Cerebellar cortex (tissue), 1 donor: ENCODE measurements around the gene TMUB1.
"Not testable (repeated sequence)": the region's sequence is repeated elsewhere in the genome, so short reads cannot be mapped to it uniquely, and the experiment has no call there.

Experiments used
- DNase-seq: peaks from one replicate; pipeline ENCODE4 v3.0.0-alpha.2; 2015; ENCODE audit warnings: low spot score

The TMUB1 gene

DNA sequence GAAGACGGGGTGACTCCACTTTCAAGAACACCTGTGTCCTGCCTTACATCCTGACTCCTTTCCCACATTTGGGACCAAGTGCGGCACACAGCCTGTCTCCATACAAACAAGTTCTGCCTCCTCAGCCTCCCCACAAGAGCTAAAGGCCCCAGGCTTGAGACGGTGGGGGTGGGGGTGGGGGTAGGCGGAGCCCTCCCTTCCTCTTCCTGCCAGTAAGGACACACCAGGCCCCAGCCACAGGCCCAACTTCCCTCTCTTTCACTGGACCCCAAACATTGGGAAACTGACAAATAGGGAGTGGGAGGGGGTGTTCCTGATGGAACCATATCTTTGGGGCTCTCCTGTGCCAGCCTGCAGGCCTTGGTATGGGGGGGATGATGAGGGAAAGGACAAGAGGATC is 30.2 kb downstream of the TMUB1 start:
- DNase-seq: no peak

DNA sequence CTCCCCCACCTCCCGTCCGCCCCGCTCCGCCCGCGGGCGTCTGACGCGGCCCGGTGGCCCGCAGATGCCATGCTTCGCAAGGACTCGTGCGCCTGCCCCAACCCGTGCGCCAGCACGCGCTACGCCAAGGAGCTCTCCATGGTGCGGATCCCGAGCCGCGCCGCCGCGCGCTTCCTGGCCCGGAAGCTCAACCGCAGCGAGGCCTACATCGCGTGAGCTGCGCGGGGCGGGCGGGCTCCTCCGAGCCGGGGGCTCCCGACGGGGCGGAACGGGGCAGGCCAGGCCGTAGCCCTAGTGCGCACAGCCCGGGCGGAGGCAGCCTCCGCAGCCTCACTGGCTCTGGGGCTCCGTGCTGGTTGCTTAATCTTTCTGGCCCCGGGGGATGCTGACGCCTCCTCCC is 32.2 kb downstream of the TMUB1 start:
- DNase-seq: no peak

DNA sequence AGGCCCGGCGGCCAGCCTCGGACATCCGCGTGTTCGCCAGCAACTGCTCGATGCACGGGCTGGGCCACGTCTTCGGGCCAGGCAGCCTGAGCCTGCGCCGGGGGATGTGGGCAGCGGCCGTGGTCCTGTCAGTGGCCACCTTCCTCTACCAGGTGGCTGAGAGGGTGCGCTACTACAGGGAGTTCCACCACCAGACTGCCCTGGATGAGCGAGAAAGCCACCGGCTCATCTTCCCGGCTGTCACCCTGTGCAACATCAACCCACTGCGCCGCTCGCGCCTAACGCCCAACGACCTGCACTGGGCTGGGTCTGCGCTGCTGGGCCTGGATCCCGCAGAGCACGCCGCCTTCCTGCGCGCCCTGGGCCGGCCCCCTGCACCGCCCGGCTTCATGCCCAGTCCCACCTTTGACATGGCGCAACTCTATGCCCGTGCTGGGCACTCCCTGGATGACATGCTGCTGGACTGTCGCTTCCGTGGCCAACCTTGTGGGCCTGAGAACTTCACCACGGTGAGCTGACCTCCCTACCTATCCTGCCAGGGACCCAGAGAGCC is 34.3 kb downstream of the TMUB1 start:
- DNase-seq: no peak

DNA sequence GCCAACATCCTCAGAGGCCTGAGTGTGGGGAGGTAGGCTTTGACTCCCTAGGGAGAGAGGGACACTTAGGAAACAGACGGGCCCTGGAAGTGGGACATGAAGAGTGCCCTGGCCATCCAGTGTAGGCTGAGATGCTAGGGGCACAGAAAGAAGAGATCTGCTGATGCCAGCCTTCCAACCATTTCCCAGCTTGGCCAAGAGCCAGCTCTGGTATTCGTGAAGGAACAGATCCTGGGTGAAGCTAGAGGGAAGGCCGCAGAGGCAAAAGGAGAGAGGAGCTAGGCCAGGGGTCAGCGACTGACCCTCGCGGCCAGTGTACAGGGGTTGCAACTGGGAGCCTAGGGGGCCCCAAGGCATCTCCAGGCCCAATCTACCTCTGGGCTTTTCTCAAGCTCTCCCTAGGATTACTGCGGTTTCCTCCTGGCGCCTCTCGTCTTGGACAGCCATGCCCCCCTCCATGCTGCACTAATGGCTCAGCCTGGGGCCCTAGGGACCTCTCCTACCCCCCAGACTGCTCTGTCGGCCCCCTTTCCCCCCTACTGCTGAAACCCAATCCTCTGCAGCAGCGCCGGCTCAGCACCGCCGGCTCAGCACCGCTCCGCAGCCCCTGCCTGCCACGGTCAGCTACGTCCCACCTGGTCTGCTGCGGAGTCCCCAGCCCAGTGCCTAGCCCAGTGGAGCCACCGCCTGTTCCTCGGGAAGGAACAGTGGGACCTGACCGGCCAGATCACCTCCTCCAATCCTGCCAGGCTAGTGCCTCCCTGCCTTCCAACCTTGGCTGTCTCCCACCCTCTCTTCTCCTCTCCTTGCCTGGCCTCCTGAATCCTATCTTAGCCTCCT is 35.1 kb downstream of the TMUB1 start, which contains the start of gene ASIC3:
TSS of gene ASIC3 (plus strand) at position 556 of the 840 bp plus-strand sequence. CDS start 355 bp downstream, outside the sequence.
- no peak for DNase-seq

DNA sequence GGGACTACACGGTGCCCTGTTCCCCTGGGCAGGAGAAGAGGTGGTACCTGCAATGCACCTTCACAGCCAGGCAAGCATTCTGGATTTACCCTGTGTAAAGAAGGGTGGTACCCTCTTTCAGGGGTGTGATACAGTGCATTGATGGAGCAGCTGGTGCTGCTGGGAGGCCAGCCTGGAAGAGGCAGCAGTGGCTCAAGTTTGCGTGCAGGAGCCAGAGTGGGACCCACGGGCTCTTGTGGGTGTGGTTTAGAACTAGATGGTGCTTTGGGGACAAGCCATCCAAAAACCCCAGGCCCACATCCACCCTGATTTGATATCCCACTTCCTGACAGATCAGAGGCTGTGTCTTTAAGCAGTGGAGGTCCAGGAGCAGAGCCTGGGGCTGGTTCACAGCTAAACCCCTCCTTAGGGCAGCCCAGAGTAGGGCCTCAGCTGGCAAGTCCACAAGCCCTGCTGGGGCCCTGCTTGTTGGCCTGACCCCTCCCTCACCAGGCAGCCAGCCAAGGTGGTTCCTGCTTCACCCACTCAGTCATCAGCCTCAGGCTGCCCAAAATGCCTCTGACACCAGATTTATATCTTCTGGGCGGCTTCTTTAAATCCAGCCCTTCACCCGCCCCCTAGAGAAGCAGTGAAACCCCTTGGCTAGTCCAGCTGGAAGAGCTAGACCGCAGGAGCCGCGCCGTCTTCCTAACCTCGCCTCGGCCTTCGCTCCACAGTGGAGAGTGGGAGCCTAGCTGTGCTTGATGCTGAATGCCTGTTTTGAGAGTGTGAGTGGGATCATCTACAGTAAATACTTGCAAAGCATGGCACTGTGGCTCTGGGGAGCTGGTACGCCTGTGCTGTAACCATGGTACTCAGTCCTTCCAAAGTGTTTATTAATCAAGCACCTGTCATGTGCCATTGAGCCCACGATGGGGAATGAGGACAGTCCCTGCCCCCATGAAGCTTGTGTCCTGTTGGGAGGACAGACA is 36.4 kb downstream of the TMUB1 start:
- DNase-seq: no peak

DNA sequence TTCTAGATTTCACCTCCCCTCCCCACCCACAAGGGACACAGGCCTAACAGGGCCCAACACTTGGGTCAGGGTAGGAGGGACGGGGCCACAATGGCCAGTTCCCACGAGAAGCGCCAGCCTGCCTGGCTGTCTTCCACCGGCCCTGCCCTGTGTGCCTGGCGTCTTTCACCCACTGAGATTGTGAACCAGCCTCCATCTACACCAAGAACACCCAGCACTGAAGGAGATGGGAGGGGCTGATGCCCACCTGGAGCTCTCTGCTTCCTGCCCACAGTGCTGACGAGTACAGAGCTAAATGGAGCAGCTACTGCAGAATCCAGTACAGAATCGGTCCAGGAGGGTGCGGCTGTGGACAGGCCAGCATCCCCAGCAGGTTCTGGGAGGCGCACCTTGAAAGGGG is 37.3 kb downstream of the TMUB1 start:
- no peak for DNase-seq

DNA sequence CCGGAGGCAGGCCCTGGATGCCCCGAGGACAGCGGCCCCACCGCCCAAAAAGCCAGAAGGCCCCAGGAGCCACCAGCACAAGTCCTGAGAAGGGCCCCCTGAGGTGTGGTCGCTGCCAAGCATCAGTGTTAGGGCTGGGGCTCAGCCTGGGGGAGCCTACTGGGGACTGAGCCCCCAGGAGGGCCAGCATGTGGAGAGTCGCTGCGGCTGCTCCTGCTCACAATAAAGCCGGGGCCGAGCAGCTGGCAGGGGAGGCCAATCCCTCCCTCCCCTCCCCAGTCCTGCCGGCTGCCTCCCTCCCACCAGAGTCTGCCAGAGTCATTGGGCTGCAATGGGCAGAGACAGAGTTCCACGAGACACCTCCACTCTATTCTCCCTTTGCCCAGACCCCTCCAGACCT is 38.0 kb downstream of the TMUB1 start:
- DNase-seq: no peak

DNA sequence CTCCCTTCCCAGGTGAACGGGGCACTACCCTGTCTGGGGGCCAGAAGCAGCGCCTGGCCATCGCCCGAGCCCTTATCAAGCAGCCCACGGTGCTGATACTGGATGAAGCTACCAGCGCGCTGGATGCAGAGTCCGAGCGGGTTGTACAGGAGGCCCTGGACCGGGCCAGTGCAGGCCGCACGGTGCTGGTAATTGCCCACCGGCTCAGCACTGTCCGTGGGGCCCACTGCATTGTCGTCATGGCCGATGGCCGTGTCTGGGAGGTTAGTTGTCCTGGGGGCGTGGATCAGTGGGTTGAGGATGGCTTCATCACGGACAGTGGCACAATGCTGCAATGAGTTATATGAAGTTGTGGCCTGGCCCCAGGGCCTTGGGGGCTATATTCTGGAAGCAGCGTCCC is 39.3 kb downstream of the TMUB1 start:
- no peak for DNase-seq

DNA sequence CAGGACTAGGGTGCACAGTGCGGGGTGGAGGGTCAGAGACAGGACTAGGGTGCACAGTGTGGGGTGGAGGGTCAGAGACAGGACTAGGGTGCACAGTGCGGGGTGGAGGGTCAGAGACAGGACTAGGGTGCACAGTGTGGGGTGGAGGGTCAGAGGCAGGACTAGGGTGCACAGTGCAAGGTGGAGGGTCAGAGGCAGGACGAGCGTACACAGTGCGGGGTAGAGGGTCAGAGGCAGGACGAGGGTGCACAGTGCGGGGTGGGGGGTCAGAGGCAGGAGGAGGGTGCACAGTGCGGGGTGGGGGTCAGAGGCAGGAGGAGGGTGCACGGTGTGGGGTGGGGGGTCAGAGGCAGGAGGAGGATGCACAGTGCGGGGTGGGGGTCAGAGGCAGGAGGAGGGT is 39.8 kb downstream of the TMUB1 start:
- not testable (repeated sequence) for DNase-seq

DNA sequence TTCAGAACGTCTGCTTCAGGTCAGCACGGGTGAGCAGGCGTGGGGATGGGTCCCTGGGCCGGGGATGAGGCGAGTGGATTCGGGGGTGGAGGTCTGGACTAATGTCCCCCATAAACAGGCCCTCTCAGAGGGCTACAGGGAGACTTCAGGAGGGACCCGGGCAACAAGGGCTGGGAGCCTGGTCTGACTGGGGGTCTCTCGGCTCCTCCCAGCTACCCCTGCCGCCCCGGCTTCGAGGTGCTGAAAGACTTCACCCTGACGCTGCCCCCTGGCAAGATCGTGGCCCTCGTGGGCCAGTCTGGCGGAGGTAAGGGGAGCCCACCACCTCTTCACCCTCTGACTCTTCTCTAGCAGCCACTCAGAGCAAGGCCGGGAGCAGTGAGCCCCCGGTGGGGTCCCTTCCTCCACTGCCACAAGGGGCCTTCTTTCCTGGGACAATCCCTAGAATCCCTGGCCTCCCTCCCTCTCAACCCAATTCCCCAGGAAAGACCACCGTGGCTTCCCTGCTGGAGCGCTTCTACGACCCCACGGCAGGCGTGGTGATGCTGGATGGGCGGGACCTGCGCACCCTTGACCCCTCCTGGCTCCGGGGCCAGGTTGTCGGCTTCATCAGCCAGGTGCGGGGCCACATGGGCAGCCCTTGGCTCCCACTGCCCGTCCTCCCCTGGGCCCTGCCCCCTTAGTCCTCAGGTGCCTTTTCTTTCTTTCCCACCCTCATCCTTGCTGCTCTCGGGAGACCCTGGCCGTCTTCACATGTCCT is 42.5 kb downstream of the TMUB1 start:
- DNase-seq: no peak

DNA sequence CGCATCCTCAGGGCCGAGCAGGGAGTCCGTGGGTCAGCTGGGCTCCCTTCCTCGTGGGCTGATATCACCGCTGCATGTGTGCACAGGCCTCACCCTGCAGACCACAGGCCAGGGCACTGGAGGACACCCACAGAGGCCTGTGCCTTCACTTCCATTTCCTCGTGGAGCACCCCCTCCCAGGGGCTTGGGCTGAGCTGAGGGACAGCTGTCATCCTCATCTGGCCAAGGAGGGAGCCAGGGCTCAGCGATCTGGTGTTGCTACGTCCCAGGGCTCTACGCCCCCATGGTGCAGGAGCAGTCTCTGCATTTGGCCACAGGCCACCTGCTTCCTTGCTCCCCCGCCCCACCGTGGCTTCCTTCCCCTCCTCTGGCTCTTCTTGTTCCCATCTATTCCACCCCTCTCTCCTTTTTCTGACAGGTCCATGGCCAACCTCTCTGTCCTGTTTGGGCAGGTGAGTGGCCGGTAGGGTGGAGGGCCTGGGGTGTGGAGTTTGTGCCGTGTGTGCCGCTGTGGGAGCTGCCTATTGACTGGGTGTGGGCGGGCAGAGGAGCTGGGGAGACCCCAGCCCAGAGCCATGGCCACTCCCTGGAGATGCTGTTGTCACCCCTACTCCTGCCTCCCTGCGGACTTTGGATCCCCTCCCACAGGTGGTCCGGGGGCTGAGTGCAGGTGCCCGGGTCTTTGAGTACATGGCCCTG is 43.3 kb downstream of the TMUB1 start:
- DNase-seq: no peak

DNA sequence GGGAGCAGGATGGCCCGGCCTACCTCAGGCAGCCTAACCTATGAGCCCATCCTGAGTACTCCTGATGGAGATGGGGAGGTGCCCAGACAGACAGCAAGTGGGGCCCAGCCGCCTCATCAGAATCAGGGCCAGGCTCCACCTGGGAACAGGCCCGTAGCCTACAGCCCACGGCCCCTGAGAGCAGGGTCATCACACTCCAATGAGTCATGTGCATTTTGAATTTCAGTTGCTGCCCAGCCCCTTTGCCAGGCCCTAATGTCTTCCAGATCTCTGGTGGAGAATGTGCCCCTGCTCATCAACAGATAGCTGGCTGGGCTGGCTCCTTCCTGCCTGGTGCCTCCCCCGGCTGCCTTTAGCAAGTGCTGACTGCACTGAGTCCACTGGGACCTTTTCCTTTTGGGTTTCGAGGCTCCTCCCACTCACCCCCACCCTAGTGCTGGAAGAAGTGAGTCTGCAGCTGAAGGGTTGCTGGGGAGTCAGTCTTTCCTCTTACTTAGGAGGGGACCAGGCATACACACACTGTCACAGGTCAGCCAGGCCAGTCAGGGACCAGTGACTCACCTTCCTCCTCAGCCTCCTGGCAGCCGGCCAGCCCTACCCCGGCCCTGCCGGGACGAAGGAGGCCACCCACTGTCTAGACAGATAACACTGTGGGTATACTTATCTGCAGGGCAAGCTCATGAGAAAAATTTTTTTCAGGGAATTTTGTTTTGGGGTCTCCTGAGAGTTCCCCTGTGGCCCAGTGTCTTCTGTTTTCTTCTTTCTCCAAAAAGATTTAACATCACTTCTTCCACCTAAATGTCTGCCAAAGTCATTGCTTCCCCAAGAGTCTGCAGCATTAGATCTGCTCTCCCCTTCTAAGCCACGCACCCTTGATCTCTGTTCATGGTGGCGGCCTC is 44.1 kb downstream of the TMUB1 start:
- DNase-seq: no peak

DNA sequence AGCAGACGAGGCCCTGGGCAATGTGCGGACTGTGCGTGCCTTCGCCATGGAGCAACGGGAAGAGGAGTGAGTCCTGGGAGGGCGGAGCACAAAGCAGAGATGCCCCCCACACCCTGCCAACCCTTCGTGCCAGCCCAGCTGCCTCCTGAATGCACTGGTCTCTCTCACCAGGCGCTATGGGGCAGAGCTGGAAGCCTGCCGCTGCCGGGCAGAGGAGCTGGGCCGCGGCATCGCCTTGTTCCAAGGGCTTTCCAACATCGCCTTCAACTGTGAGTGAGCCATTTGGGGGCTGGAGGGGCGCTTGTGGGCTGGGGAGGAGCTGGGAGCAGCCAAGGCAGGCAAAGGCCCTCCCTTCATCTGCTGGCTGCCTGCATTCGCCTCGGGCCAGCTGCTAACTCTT is 47.4 kb downstream of the TMUB1 start:
- no peak for DNase-seq

DNA sequence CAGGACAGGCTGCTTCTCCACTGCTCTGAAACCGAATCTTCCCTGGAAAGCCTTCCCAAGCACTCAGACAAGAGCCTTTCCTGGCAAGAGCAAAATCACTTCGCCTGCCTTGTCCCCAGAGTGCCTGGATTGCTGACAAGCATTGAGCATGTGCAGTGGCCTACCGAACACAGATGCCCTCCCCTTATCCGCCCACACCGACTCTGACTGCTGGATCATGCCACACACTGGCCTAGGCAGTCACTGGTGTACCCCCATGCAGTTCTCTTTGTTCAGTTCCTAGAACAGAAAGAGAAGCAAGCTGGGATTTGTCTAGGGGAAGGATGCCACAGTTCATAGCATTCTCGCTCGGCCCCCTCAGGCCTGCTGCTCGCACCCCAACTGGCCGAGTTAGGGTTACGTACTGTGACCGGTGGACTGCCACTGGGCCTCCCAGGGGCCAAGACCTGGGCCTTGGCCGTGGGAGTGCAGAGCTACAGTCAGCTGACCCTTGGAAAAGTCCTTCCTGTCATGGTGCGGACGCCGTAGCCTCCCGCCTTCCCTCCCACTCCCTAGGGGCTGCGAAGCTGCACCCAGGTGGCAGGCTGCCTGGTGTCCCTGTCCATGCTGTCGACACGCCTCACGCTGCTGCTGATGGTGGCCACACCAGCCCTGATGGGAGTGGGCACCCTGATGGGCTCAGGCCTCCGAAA is 48.1 kb downstream of the TMUB1 start:
- no peak for DNase-seq

DNA sequence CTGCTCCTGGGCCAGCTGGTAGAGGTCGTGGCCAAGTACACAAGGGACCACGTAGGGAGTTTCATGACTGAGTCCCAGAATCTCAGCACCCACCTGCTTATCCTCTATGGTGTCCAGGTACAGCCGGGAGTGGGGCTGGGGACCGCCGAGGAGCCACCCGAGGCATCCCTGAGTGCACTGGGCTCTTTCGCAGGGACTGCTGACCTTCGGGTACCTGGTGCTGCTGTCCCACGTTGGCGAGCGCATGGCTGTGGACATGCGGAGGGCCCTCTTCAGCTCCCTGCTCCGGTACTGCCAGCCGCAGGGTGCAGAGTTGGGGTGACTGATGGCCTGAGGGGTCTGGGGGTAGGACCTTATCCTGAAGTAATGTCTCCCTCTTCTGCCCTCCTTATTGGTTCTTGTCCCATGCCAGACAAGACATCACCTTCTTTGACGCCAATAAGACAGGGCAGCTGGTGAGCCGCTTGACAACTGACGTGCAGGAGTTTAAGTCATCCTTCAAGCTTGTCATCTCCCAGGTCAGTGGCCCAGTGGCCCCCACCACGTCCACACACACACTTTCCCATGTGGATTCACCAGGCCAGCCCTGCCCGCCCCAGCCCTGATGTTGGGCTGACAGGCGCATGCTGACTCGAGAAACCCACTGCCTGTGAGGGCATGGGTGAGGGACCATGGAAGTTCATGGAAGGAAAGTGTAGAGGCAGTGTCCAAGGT is 48.8 kb downstream of the TMUB1 start:
- no peak for DNase-seq

DNA sequence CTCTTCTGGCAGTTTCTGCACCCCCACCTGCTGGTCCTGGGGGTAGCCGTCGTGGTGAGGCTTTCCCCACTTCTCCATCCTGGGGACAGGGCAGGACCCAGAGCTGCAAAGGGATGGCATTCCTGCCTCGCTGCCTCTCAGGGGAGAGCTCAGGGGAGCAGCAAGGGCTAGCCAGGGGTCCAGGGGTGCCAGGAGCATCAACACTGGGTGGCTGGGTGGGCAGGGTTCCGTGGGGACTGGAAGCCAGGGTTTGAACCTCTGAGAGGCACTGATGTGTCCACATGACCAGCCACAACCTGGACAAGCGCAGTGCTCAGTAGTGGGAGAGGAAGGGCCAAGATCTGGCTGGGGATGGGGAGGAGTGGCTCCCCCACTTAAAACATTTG is 49.4 kb downstream of the TMUB1 start:
- DNase-seq: no peak

DNA sequence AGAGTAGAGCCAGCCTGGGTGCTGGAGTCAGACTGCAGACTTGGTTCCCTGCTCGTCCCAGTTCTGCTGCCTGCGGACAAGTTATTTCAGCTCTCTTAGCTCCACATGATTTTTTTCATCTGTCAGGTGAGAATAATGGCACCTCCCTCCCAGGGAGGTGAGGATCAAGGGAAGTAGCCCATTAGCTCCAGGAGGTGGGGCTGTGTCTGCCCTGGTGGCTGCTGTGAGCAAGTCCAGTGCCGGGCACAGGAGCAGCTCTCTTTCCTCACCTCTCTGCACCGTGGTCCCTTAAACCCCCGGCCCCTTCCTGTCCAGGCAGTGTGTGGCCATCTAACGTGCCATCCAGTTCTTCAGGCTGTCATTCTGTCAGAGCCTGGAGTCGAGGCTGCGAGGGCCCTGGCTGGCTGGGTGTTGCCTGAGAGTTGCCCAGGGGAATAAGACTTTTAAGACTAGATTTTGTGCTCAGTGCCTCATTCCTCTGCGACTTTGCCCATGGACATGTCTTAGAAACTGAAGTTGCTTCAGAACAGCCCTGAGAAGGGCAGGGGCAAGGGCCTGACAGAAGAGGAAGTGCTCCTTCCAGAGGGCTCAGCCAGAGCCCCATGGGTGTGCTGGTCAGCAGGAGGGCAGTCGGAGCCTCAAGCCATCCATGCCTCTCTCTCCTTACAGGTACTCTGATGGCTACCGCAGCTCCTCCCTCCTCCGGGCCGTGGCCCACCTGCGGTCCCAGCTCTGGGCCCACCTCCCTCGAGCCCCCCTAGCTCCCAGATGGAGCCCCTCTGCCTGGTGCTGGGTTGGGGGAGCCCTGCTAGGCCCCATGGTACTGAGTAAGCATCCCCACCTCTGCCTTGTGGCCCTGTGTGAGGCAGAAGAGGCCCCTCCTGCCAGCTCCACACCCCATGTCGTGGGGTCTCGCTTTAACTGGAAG is 50.1 kb downstream of the TMUB1 start:
- no peak for DNase-seq
